Measurements from ENCODE around the gene POFUT2.

DNA sequence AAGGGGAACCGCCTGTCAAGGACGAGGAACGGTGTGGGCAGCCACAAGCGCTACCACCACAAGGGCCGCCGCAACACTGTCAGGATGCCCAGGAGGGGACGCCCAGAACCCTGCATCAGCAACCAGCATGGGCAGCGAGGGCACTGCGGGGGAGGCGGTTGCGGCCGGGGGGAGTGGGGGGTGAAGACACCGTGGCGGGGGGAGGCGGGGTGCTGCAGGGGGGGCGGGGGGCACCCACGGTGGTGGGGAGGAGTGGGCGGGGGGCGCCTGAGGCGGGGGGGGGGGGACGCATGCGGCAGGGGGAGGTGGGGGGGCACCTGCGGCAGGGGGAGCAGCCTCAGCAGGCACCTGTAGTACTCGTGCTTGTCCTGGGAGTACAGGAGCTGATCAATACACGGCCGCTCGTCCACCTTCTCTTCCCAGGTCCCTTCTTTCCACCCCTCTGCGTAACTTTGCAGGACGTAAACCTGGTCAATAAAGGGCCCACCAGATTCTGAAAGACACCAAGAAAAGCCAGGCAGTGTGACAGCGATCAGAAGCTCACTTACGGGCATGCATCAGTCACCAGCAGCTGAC, 4.6 kb downstream of the POFUT2 start:
- TF ChIP-seq CTCF (conservative IDR thresholded peaks at IDR 0.05; ENCODE audit: low read depth, low read length) (no peak), EZH2 (IDR thresholded peaks at IDR 0.05; ENCODE audit: borderline replicate concordance, low read depth, low read length, poor library complexity, severe bottlenecking) (no peak)
